B cell (primary cell): Measurements from ENCODE around the gene ALG9.

Source experiments
- CTCF ChIP-seq: fragments of 200-600 bp; IDR thresholded peaks from one replicate; pipeline ENCODE4 v1.8.0; 2022; ENCODE audit warnings: antibody characterized with exemption, mild to moderate bottlenecking
- EZH2 ChIP-seq: IDR thresholded peaks from 2 replicates; pipeline ENCODE4 v1.6.1; 2012; ENCODE audit warnings: borderline replicate concordance, low read depth, mild to moderate bottlenecking, moderate library complexity, low read length; ENCODE audit not compliant: insufficient read depth, poor library complexity, severe bottlenecking

GRCh38 chr11:111910676-111911562, 39.5 kb upstream of the ALG9 start:
- TF ChIP-seq CTCF (no peak), EZH2 (no peak)
